ENCODE data around the gene TBC1D19. TPM values are rescaled to one million over a fixed set of nuclear protein-coding genes. Genes with fewer than 3 reads are reported as not detected.
"Not testable (repeated sequence)": the region's sequence is repeated elsewhere in the genome, so short reads cannot be mapped to it uniquely, and the experiment has no call there.

The TBC1D19 gene
- total RNA-seq, 4 donors from 2014 or later, result 9.5 to 24.9 (median 11.2) TPM

- 96% methylated on average over 2 of the region's 2 CpGs for WGBS
- H3K36me3 ChIP-seq, result peaks cover 12 to 38% (median 13%) of the 10 kb centered on the region in 4 donors
- DNase-seq (ENCODE audit: extremely low spot score), result no peak
- no peaks in the 10 kb centered on the region for H3K27me3 ChIP-seq
- intact Hi-C loops (cut with DNase I), result no loop called here
- H3K9me3 ChIP-seq, result no peaks in the 10 kb centered on the region
- no peak overlapping the region for H3K27ac ChIP-seq (replicated peaks in 1 of 4)
- H3K4me3 ChIP-seq, result no peak overlapping the region
- TF ChIP-seq EP300 (IDR thresholded peaks at IDR 0.05) (no peak), POLR2A (IDR thresholded peaks at IDR 0.05; ENCODE audit: low read depth) (no peak), POLR2AphosphoS5 (IDR thresholded peaks at IDR 0.05) (no peak)
- TF ChIP-seq, protein P1, sequence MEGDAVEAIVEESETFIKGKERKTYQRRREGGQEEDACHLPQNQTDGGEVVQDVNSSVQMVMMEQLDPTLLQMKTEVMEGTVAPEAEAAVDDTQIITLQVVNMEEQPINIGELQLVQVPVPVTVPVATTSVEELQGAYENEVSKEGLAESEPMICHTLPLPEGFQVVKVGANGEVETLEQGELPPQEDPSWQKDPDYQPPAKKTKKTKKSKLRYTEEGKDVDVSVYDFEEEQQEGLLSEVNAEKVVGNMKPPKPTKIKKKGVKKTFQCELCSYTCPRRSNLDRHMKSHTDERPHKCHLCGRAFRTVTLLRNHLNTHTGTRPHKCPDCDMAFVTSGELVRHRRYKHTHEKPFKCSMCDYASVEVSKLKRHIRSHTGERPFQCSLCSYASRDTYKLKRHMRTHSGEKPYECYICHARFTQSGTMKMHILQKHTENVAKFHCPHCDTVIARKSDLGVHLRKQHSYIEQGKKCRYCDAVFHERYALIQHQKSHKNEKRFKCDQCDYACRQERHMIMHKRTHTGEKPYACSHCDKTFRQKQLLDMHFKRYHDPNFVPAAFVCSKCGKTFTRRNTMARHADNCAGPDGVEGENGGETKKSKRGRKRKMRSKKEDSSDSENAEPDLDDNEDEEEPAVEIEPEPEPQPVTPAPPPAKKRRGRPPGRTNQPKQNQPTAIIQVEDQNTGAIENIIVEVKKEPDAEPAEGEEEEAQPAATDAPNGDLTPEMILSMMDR (IDR thresholded peaks at IDR 0.05), result no peak
- no peaks in the 10 kb centered on the region for H3K4me1 ChIP-seq
Observed at GRCh38 chr4:26634237-26634636, 50.4 kb downstream of the TBC1D19 start.

GRCh38 chr4:26636458-26636857 is 52.6 kb downstream of the TBC1D19 start:
- peaks cover 12 to 52% (median 26%) of the 10 kb centered on the region in 4 donors for H3K36me3 ChIP-seq

DNA sequence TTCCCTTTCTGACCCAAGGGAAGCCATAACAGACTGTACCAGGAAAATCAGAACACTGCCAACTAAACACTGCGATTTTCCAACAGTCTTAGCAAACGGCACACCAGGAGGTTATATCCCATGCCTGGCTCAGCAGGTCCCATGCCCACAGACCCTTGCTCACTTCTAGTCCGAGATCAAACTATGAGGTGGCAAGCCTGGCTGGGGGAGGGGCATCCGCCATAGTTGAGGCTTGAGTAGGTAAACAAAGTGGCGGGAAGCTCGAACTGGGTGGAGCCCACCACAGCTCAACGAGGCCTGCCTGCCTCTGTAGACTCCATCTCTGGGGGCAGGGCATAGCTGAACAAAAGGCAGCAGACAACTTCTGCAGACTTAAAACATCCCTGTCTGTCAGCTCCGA is 56.8 kb downstream of the TBC1D19 start:
- H3K9me3 ChIP-seq; H3K27ac ChIP-seq (replicated peaks in 1 of 4); H3K27me3 ChIP-seq; H3K4me1 ChIP-seq; H3K4me3 ChIP-seq; DNase-seq (ENCODE audit: extremely low spot score); intact Hi-C loops (cut with DNase I): not testable (repeated sequence)
- WGBS, result 98% methylated on average over 8 of the region's 8 CpGs
- H3K36me3 ChIP-seq, result peaks cover 12 to 43% (median 28%) of the 10 kb centered on the region in 4 donors

More at GRCh38 chr4:26636458-26636857, 52.6 kb downstream of the TBC1D19 start:
- no peaks in the 10 kb centered on the region for H3K4me1 ChIP-seq
- H3K27me3 ChIP-seq, result no peaks in the 10 kb centered on the region
- intact Hi-C loops (cut with DNase I), result no loop called here
- TF ChIP-seq POLR2A (IDR thresholded peaks at IDR 0.05; ENCODE audit: low read depth), result no peak
- TF ChIP-seq, protein P1 (IDR thresholded peaks at IDR 0.05), result no peak
- no peak for TF ChIP-seq EP300 (IDR thresholded peaks at IDR 0.05)
- no peak overlapping the region for H3K4me3 ChIP-seq
- H3K9me3 ChIP-seq, result no peaks in the 10 kb centered on the region
- DNase-seq (ENCODE audit: extremely low spot score), result no peak
- H3K27ac ChIP-seq (replicated peaks in 1 of 4), result no peak overlapping the region

GRCh38 chr4:26647523-26648224 is 63.8 kb downstream of the TBC1D19 start:
- intact Hi-C loops (cut with DNase I), result no loop called here
- Histone ChIP-seq H3K27ac (replicated peaks in 1 of 4) (no peak overlapping the region), H3K4me3 (no peak overlapping the region), H3K4me1 (no peaks in the 10 kb centered on the region), H3K9me3 (no peaks in the 10 kb centered on the region), H3K36me3 (no peaks in the 10 kb centered on the region), H3K27me3 (no peaks in the 10 kb centered on the region)
- TF ChIP-seq POLR2AphosphoS5 (IDR thresholded peaks at IDR 0.05), result no peak
- TF ChIP-seq EP300 (IDR thresholded peaks at IDR 0.05), result no peak
- TF ChIP-seq, protein P1 (IDR thresholded peaks at IDR 0.05), result no peak
- no peak for TF ChIP-seq POLR2A (IDR thresholded peaks at IDR 0.05; ENCODE audit: low read depth)
- 94% methylated on average over 2 of the region's 2 CpGs for WGBS
- DNase-seq (ENCODE audit: extremely low spot score), result no peak

- H3K27me3 ChIP-seq, result no peaks in the 10 kb centered on the region
- whole genome bisulfite sequencing, result 79% methylated on average over 1 of the region's 1 CpG
- no peak for DNase-seq (ENCODE audit: extremely low spot score)
- H3K36me3 ChIP-seq, result no peaks in the 10 kb centered on the region
- no peak overlapping the region for H3K27ac ChIP-seq (replicated peaks in 1 of 4)
- intact Hi-C loops (cut with DNase I), result no loop called here
- no peaks in the 10 kb centered on the region for H3K4me1 ChIP-seq
- TF ChIP-seq POLR2AphosphoS5 (IDR thresholded peaks at IDR 0.05) (no peak), POLR2A (IDR thresholded peaks at IDR 0.05; ENCODE audit: low read depth) (no peak), EP300 (IDR thresholded peaks at IDR 0.05) (no peak)
- TF ChIP-seq, protein P1 (IDR thresholded peaks at IDR 0.05), result no peak
- H3K4me3 ChIP-seq, result no peak overlapping the region
- H3K9me3 ChIP-seq, result no peaks in the 10 kb centered on the region
Observed at GRCh38 chr4:26648260-26648659, 64.4 kb downstream of the TBC1D19 start.
